Hematopoietic multipotent progenitor cell treated with erythropoietin and hydrocortisone succinate and interleukin-3 and kit ligand, for 8 days (in vitro differentiated cells): Measurements from ENCODE around the gene FAM107B.

Experiments used
- DNase-seq: peaks from one replicate; pipeline ENCODE4 v3.0.0-alpha.2; 2015

FAM107B gene

DNA sequence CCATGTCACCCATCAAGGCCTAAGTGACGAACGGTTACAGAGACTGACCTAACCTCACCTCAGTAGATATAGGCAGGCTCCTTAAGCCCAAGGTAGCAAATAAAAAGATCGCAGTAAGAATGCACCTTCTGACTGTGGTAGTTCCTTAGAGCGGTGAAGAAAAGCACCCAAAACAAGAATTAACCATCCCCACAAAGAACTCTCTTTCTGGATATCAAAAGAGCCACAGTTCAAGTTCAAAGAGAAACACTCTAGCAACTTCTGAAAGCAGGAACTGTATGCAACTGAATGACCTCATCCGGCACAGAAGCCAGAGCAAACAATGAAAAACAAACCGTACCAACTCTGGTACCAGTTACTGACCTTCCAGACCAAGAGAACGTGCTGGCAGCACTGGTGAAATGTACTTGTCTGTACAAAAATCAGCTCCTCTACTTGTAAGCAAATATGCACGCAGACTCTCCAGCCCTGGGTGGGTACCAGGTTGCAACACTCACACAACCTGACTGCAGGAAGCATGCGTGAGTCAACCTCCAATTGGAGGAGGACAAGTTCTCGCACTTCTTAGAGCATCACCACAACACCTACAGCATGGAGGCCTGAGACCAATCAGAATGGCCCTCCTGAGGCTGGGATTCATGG lies 202.7 kb downstream of the FAM107B start:
- no peak for DNase-seq

DNA sequence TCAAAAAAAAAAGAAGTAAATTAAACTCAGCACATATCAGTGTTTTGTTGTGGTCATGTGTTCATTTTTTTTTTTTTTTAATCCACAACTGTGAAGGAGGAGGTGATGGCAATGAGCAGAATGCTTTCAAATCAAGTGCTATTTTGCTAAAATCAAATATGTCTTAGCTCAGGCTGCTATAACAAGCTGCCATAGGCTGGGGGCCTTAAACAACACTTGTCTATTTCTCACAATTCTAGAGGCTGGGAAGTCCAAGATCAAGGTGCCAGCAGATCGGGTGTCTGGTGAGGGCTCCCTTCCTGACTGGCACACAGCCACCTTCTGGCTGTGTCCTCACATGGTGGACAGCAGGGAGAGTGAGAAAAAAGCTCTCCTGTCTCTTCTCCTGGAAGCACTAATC lies 203.9 kb downstream of the FAM107B start:
- no peak for DNase-seq

DNA sequence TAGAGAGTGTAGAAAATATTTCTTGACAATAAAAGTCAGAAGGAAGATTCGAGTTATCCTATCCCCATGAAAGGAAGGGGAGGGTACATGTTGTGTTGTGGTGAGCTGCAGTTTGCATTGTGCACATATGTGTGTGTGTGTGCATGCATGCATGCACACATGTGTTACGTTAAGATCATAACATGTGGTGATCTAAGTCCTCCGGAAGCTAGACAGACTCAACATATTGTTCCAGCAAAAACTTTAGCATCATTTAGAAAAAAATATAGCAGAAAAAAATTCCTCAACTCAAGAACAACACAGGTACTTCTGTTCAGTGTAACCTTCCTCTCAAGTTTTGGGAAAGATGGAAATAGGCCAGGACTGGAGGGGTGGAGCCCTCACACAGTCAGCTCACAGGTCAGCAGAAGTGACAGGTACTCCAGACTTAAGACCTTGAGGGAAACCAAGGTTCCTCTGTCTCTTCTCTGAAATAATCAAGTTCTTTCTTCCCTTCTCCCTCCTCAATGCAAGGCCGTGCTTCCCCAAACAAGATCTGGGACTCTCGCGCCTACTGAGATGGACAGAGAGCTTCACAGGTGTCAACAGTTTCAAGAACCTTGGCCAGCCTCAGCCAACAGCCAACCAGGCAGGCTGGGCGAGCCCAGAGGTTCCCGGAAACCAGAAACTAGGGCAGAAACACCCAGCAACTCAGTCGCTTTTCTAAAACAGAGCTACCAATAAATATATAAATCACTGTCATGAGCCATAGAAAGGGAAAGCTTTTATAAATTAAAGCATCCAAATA lies 205.2 kb downstream of the FAM107B start:
- no peak for DNase-seq

DNA sequence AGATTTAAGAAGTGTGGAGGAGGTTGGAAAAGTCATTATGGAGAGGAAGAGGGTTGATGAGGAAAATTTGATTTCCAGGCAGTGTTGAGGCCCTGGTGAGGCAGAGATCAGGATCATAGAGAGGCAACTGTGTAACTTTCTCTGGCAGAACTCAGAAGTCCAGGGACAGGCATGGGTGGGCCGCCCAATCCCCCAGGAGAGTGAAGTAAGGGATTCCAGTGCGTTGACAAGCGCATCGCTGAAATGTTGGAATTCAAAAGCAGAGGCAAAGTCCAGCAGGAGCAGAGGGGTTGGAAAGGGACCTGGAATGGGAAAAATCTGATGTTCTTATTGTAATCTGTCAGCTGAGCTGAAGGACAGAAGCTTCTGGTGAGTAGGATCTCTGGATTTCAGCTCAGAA lies 207.3 kb downstream of the FAM107B start:
- DNase-seq = no peak

DNA sequence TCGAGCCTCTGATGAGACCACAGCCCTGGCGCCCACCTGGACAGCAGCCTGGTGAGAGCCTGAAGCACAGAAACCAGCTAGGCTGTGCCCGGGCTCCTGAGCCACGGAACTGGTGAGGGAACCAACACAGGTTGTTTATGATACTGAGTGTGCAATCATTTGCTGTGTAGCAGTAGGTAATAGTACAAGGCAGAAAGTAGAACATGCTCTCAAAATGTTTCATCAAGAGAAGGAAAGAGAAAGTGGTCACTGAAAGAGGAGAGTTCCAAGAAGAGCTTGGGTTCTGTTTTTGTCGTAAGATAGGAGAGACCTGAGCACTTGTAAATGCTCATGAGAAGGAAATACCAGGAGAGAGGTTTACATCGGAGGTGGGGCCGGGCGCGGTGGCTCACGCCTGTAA lies 208.2 kb downstream of the FAM107B start:
- no peak for DNase-seq

DNA sequence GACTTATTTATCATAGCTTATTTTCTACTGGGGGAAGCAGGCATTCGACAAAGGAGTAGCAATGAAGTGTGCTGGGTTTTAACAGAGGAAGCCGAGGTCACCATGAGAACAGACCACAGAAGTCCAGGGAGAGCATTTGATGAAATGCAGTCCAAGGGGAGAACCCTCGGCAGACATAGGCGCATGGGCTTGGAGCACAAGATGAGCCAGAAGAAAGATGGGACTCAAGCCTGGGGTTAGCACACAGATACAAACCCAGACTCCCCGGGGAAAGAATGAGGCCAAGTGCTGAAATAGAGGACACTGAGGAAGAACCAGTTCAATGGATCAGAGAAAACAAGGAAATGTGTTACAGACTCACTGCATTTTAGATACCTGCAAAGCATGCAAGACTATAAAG lies 209.5 kb downstream of the FAM107B start:
- DNase-seq = no peak

DNA sequence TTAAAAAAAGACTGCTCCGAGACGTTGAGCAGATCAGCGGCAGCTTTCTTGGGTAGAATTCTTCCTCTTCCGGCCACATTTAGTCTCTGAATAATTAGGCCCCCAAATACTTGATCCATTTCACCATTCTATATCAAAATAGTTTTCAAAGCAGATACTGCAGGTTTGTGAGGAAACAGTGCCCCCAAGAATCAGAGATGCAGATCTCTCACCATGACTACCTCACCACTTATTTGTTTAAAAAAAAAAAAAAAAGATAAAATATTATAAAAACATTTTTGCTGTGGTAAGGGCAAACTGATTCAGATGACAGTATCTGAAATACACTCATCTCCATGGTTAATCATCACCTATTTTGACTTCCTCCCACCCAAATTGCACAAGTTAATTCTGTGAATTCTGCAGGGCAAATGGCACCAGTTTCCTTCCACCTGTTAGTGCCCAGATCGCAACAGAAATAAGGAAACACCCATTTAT lies 210.4 kb downstream of the FAM107B start:
- peak; percentile 7 for DNase-seq

DNA sequence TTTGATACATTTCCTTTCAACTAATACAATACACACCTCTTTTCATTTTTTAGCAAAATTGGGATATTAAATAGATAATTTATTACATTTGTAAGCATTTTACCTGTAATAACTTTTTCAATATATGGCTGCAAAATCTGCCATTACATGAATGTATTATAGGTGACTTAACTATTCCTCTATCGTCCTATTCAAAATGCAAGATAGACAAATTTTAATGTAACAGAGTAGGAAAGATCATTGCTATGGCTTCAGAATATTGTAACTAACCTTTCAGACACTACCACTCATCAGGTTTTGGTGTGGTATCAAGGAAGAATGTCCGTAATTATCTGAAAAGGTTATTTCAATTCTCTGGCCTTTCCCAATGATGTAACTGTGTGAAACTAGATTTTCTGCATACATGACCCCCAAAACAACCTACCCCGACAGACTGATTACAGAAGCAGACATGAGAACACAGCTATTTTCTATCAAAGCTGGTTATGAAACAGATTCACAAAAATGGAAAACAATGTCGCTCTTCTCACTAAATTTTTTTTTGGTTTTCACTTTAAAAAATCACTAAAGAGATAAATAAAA lies 211.2 kb downstream of the FAM107B start:
- no peak for DNase-seq

DNA sequence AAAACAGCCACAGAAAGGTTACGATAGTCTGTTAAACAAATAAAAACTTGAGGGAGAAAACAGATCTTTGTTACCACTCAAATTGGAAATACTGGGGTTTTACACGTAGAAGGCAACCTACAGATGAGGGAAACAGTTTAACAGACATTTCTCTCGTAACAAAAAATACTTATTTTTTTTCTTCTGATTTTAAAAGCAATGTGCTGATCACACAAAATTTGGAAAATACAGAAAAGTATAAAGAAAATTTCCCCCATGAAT lies 211.7 kb downstream of the FAM107B start:
- DNase-seq = no peak

DNA sequence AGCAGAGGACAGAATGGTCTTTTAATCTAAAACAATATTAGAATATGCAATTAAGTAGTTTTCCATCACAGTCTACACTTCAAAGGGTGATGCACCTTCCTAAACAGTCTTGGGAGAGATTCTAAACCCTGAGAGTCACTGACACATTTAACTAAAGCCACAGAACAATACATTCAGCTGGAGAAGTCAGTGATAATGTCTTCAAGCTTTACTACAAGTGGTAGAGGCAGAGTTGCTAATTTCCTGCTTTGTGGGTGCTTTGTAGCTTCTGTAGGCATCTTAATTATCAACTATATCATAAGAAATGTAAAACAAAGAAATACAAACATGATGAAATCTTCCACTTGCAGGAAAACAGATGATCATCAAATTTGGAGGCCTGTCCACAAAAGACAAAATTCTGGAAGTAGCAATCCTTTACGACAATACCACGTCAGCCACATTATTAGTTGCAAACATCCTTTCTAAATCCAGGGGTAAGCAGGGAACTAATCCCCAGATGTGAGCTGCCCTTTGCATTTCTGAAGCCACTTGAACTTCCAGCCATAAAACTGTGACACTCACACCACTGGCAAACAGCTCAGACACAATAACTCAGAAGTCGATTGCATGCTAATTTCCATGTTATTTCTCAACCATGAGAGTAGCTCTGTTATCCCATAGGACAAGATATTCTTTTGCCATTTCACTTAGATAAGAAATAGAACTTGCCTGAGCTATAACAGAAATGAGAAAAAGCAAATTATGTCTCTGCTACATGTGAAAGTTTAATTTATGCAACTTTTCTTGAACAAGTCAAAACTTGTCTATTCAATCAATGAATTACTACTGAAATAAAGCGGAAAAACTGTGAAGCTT lies 212.2 kb downstream of the FAM107B start:
- no peak for DNase-seq

DNA sequence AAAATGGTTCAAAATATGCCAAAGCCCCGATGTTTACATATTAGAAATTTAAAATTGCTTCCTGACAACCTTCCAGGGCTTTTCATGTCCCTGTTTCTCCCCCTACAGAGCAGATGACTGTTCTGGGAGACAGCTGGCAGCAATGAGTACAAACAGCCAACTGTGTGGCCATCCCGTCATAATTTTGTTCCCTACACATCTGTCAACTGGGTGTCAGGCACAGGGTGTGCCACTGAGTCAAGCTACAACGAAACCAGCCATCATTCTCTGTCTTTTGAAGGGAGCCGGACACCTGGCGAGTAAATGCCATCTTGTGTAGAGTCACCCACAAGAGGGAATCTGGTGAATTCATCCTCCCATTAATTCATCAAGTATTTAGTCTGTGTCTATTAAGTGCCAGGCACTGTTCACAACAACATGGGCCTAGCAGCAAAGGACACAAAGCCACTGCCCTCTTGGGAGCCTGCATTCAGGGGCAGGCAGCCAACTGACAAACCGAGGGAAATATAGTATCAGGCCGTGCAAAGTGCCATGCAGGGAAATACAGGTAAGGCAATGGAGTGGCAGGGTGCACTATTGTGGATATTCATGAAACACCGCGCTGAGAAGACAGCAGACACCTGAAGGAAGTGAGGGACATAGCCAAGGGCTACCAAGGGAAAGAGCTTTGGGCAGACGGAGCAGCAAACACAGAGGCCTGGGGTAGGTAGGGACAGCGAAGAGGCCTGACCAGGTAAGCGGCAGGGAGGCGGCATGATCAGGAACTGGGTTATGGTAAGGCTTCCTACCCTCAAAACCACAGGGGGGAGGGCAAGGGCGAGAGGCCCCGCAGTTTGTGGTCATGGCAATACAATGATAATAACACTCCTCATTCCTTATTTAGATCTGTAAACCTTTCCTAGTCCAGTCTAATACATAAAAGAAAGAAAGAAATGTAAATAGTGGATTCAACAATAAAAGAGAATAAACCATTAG lies 213.6 kb downstream of the FAM107B start:
- no peak for DNase-seq

DNA sequence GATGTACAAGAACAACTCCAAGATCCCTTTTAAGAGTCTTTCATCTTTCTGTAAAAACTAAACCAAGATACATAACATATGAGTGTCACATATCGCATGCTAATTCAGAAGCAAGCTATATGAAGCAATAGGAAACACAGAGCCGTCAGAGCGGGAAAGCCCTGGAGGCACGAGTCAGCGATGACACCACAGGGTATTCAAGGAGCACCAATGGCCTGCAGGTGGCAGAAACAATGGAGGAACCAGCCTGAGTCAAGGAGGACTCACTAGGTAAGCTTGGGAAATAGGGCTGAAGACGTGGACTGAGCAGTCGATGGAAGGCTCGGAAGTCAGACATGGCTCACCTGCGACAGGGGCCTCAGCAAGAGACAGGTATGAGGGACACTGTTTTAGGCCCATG lies 214.4 kb downstream of the FAM107B start:
- peak; percentile 40 for DNase-seq

DNA sequence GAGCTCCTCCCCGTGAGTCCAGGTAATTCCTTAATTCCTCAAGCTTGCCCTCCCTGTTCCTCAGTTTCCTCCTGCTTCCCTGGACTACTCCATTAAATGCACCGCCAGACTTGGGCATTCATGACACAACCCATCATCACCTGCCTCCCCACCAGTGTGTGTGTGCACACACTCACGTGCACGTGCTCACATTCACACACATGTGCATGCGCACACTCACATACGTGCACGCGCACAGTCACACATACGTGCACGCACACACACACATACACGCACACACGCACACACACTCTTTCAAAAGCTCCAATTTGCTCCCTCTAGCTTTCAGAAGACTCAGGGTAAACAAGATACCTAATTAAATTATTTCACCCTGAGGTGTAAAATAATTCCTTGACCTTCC lies 216.7 kb downstream of the FAM107B start:
- no peak for DNase-seq

DNA sequence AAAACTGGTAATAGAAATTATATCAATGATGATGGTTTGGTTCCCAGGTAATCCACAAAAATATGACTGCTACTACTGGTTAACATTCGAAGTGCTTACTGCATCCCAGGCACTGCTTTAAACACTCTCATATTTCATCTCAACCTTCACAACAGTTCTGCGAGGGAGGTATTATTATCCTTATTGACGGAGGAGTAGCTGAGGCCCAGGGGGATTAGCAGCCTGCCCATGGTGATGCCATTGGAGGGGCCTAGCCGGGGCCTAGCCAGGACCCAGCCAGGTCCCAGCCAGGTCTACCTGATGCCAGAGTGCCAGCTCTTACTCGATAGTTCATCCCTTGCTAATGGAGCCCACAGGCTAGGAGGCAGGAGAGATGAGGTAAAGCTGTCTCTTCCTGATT lies 217.1 kb downstream of the FAM107B start:
- no peak for DNase-seq

DNA sequence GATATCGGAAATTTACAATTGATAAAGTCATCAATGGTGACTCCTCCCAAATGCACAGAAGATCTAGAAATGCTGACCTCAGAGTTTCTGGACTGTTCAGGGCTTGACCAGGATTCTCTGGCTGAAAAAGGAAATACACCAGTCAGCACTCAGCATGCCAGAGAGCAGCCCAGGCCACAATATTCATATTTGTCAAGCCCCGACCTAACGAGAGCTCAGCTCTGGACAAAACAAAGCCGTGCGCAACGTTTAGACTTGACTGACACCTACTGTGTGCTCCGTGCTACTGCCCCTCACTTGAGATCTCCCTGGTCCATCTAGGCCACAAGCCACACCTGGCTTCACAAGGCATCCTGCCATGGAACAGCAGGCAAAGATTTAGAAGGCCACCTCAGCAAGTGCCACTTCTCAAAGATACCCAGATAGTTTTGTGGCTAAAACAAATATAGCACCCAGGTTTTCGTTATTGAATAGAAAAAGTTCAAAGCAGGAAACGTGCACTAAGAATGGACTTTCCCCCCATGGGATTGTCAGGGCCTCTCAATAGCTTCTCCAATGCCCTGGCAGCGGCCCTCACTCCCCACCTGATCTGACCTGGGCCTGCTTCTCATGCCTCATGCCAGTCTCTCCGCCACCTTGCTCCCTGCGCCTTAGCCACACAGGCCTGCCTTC lies 218.3 kb downstream of the FAM107B start:
- no peak for DNase-seq

DNA sequence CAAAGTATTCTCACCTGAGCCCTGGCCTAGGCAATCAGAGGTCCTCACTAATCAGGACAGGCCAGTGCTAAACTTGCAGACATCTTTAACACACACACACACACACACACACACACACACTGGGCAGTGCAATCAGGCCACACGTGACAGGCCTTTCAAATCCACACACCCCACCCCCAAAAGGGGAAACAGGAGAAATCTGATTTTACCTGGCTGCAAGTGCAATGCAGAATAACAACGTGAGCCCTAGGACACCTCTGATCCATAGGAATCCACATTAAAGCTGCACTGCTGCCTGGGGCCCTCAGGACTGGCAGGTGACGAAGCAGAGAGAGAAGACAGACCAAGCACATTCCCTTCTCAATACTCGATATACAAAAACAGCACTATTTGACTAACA lies 218.9 kb downstream of the FAM107B start:
- DNase-seq = no peak

DNA sequence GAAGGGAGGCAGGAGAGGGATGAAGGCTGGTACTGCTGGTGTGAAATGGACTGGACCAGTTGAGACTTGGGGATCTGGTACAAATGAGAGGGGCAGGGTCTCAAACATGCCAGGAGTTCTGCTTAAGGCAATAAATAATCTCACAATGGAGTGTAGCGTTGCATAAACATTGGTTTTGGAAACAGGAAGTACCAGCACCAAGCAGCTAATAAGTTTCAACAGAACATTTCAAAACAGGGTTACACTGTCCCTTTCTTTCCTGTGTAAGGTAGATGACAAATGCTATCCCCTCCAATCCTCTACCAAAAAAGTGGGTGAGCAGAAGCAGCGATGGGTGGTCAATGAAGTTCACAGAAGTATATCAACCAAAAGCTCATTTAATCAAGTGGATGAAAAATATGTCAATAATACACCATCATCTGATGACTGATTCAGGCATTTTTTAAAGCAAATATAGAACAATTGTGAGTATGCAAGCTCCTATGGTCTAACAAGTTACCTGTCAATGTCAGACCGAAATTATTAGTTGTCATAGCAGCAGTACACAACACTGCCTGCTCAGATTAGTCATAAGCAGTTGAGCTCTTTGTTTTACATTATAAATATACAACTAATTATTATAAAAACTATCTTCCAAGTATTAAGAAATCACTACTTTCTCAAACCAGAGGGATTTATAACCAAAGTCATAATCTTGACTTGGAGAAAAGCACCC lies 220.0 kb downstream of the FAM107B start:
- DNase-seq = peak; percentile 16

DNA sequence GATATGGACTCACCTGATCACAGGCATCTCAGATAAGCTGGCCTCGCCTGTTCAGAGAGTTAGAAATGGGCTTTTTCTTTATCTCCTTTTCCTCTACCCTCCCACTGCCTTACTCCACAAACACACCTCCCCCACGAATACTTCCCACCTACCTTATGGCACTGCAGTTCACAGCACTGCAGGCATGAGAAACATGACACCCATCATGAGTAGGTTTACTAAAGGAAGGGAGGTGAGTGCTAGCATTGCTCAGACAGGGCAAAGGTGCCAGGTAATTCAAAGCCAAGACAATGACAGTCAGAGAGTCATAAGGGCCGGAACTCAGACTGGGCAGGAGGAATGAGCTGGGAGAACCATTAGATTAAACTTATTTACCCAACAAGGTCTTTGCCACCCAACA lies 220.6 kb downstream of the FAM107B start:
- DNase-seq = no peak

DNA sequence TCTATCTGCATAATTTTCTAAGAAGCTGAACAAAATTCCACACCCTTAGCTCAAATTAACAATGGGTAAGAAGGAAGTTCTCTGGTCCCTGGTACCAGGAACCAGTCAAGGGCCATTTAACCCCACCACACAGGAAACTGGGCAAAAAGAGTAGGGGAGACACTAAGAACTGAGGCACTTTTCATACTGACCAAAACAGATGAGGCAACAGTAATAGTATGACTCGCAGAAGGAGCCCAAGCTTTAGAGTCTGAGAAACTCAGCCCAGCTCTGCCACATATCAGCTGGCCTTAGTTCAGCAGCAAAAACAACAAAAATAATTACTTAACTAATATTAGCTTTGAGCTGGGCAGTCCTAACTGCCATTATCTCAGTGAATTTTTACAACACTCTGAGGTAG lies 221.2 kb downstream of the FAM107B start:
- no peak for DNase-seq

DNA sequence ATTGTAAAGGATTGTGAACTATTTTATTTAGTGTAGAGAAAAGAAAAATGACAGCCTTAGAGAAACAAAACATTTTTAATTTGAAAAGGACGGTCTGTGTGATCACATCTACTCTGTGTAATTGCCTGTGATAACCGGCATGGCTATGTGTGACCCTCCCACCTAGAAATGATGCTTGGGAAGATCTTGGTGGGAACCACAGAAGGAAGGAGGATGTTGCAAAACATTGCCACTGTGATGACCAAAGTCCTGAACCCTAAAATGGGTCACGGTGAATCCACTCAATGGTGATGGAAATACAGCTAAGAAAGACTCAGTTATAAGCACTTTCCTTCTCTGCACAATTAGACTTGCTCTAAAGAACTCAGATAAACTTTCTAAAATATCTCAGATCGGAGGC lies 222.7 kb downstream of the FAM107B start:
- DNase-seq = no peak

DNA sequence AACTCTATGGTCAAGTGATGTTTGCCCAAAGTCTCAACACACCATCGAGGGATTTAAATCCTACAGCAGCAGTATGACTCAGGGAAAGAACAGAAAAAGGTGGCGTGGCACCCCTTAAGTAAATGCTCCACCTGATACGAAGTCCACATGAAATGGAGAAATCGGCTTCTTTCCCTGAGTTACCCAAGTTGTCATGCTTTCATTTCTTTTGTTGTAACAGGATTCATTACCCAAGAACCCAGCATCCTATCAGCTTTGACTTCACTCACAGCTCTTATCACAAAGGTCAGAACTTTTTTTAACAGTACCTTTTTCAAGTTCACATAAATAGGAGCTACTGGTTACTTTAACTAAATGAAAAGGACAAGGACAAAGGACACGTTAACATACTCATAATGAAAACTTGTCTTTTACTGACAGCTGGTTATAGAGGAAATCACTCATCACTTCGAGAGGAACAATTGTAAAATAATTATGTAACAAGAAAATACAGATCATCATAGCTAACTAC lies 224.2 kb downstream of the FAM107B start:
- no peak for DNase-seq
